ENCODE results near the gene HEXA. TPM values are rescaled to one million over a fixed set of nuclear protein-coding genes. Genes with fewer than 3 reads are reported as not detected.

The HEXA gene
- total RNA-seq, 4 donors from 2014 or later, result 51.0 to 59.3 (median 53.6) TPM

GRCh38 chr15:72354496-72354895, 21.3 kb downstream of the HEXA start:
- no peaks in the 10 kb centered on the region for H3K27me3 ChIP-seq
- TF ChIP-seq EP300 (IDR thresholded peaks at IDR 0.05), result no peak
- TF ChIP-seq POLR2AphosphoS5 (IDR thresholded peaks at IDR 0.05), result no peak
- TF ChIP-seq CTCF (IDR thresholded peaks at IDR 0.05), result no peak
- TF ChIP-seq POLR2A (IDR thresholded peaks at IDR 0.05; ENCODE audit: low read depth), result no peak
- H3K36me3 ChIP-seq, result peaks cover 51 to 80% (median 73%) of the 10 kb centered on the region in 4 donors
- no peak overlapping the region for H3K27ac ChIP-seq (replicated peaks in 1 of 4)
- WGBS, result 95% methylated on average over 1 of the region's 1 CpG
- intact Hi-C loops (cut with DNase I), result no loop called here
- DNase-seq (ENCODE audit: extremely low spot score), result no peak
- H3K9me3 ChIP-seq, result no peaks in the 10 kb centered on the region
- H3K4me1 ChIP-seq, result peaks cover 12 to 21% (median 14%) of the 10 kb centered on the region in 4 donors
- no peak overlapping the region for H3K4me3 ChIP-seq

- Histone ChIP-seq H3K27me3 (no peaks in the 10 kb centered on the region), H3K9me3 (no peaks in the 10 kb centered on the region), H3K36me3 (peaks cover 63 to 93% (median 85%) of the 10 kb centered on the region in 4 donors), H3K4me1 (peaks cover 2 to 9% (median 6%) of the 10 kb centered on the region in 4 donors), H3K4me3 (no peak overlapping the region), H3K27ac (replicated peaks in 1 of 4) (no peak overlapping the region)
- DNase-seq (ENCODE audit: extremely low spot score), result no peak
- 96% methylated on average over 2 of the region's 2 CpGs for WGBS
- TF ChIP-seq EP300 (IDR thresholded peaks at IDR 0.05) (no peak), POLR2AphosphoS5 (IDR thresholded peaks at IDR 0.05) (no peak), POLR2A (IDR thresholded peaks at IDR 0.05; ENCODE audit: low read depth) (no peak), CTCF (IDR thresholded peaks at IDR 0.05) (no peak)
- intact Hi-C loops (cut with DNase I), result no loop called here
Observed at GRCh38 chr15:72353266-72353665, 22.5 kb downstream of the HEXA start.

- DNase-seq (ENCODE audit: extremely low spot score), result no peak
- no peak for TF ChIP-seq CTCF (IDR thresholded peaks at IDR 0.05)
- TF ChIP-seq EP300 (IDR thresholded peaks at IDR 0.05), result no peak
- no peak for TF ChIP-seq POLR2AphosphoS5 (IDR thresholded peaks at IDR 0.05)
- no peak for TF ChIP-seq POLR2A (IDR thresholded peaks at IDR 0.05; ENCODE audit: low read depth)
- no peak overlapping the region for H3K4me3 ChIP-seq
- H3K27ac ChIP-seq (replicated peaks in 1 of 4), result no peak overlapping the region
- H3K36me3 ChIP-seq, result peaks cover 58 to 89% (median 82%) of the 10 kb centered on the region in 4 donors
- intact Hi-C loops (cut with DNase I), result no loop called here
- no peaks in the 10 kb centered on the region for H3K9me3 ChIP-seq
- 100% methylated on average over 2 of the region's 3 CpGs for WGBS
- no peaks in the 10 kb centered on the region for H3K27me3 ChIP-seq
- H3K4me1 ChIP-seq, result no peaks in the 10 kb centered on the region
Observed at GRCh38 chr15:72345806-72346205, 30.0 kb downstream of the HEXA start.

- intact Hi-C loops (cut with DNase I), result no loop called here
- Histone ChIP-seq H3K4me1 (peaks cover 0 to under 1% (median 0%) of the 10 kb centered on the region in 4 donors), H3K36me3 (peaks cover 53 to 83% (median 76%) of the 10 kb centered on the region in 4 donors), H3K9me3 (no peaks in the 10 kb centered on the region), H3K27ac (replicated peaks in 1 of 4) (no peak overlapping the region), H3K4me3 (no peak overlapping the region), H3K27me3 (no peaks in the 10 kb centered on the region)
- WGBS, result 77% methylated on average over 6 of the region's 7 CpGs
- TF ChIP-seq POLR2A (IDR thresholded peaks at IDR 0.05; ENCODE audit: low read depth) (no peak), POLR2AphosphoS5 (IDR thresholded peaks at IDR 0.05) (no peak), EP300 (IDR thresholded peaks at IDR 0.05) (no peak), CTCF (IDR thresholded peaks at IDR 0.05) (no peak)
- no peak for DNase-seq (ENCODE audit: extremely low spot score)
Observed at GRCh38 chr15:72345280-72345679, 30.5 kb downstream of the HEXA start.

GRCh38 chr15:72344602-72345001, 31.2 kb downstream of the HEXA start:
- intact Hi-C loops (cut with DNase I), result no loop called here
- DNase-seq (ENCODE audit: extremely low spot score), result no peak
- H3K27me3 ChIP-seq, result no peaks in the 10 kb centered on the region
- 43% methylated on average over 1 of the region's 1 CpG for WGBS
- H3K36me3 ChIP-seq, result peaks cover 46 to 77% (median 70%) of the 10 kb centered on the region in 4 donors
- TF ChIP-seq POLR2AphosphoS5 (IDR thresholded peaks at IDR 0.05) (no peak), EP300 (IDR thresholded peaks at IDR 0.05) (no peak), POLR2A (IDR thresholded peaks at IDR 0.05; ENCODE audit: low read depth) (no peak), CTCF (IDR thresholded peaks at IDR 0.05) (no peak)
- no peaks in the 10 kb centered on the region for H3K9me3 ChIP-seq
- H3K27ac ChIP-seq (replicated peaks in 1 of 4), result no peak overlapping the region
- H3K4me3 ChIP-seq, result no peak overlapping the region
- H3K4me1 ChIP-seq, result peaks cover 0 to 7% (median 6%) of the 10 kb centered on the region in 4 donors

All from esophagus muscularis mucosa (tissue), 4 donors.